Transverse colon (tissue), 3 donors: ENCODE results near the gene HOXD10.

Source experiments
- EP300 ChIP-seq: sonication (generic); formaldehyde crosslinking; IDR thresholded peaks from one replicate; pipeline ENCODE4 v1.6.1; 2017; ENCODE audit warnings: antibody characterized with exemption, low read depth
- POLR2A ChIP-seq: fragments of 450-650 bp; IDR thresholded peaks from one replicate; pipeline ENCODE4 v1.6.1; 2016; ENCODE audit warnings: antibody characterized with exemption, mild to moderate bottlenecking, moderate library complexity
- TF ChIP-seq, protein P1 (sequence below), 5 experiments: fragments of 200-600 bp in 3 of 5; fragments of 450-650 bp in 2 of 5; sonication (generic) in 3 of 5; IDR thresholded peaks; 1 replicate in 2 of 5; 2 replicates in 3 of 5; pipeline ENCODE4 v1.5.1; 2016 to 2017; ENCODE audit warnings: antibody characterized with exemption in 5 of 5, inconsistent platforms in 3 of 5, mild to moderate bottlenecking in 2 of 5, moderate library complexity in 1 of 5

DNA sequence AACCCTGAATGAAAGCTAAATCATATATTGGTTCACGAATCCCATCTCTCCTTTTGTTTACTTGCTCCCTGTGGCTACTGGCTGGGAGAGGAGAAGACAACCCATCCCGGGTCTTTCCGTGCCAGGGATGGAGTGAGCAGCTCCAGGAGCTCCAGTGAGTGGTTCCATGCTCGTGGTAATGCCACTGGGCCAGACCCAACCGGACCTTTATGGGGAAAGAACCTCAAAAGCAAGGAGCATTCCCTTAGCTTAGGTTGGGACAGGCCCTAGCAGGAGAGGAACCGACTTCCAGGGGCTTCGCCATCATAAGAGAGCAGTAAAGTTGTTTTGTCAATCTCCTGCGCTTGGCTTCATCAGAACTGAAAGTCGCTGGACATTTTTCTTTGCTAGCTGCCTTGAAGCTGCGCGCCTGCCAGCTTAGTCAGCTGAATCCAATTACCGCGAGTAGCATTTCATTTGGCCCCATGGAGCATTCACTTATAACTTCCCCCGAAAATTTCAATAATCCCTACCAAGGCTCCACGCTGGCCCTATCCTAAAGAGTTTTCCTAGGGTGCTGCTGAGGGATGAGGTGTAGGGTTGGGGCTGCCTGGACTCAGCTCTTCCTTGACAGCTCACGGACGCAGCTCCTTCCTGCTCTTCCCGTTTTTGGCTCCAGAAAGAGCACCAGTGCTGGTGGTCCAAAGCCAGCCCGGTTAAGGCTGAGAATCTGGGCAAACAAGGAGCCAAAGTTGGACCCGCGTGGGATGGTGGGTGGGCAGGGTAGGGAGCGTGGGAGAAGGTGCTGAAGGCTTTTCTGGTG, 45.4 kb downstream of the HOXD10 start:
- TF ChIP-seq, protein P1, sequence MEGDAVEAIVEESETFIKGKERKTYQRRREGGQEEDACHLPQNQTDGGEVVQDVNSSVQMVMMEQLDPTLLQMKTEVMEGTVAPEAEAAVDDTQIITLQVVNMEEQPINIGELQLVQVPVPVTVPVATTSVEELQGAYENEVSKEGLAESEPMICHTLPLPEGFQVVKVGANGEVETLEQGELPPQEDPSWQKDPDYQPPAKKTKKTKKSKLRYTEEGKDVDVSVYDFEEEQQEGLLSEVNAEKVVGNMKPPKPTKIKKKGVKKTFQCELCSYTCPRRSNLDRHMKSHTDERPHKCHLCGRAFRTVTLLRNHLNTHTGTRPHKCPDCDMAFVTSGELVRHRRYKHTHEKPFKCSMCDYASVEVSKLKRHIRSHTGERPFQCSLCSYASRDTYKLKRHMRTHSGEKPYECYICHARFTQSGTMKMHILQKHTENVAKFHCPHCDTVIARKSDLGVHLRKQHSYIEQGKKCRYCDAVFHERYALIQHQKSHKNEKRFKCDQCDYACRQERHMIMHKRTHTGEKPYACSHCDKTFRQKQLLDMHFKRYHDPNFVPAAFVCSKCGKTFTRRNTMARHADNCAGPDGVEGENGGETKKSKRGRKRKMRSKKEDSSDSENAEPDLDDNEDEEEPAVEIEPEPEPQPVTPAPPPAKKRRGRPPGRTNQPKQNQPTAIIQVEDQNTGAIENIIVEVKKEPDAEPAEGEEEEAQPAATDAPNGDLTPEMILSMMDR (IDR thresholded peaks at IDR 0.05), result no peak
- no peak for TF ChIP-seq POLR2A
- no peak for TF ChIP-seq EP300
